ENCODE measurements around the gene RPEL1. TPM values are rescaled to one million over a fixed set of nuclear protein-coding genes. Genes with fewer than 3 reads are reported as not detected.

RPEL1 gene
- total RNA-seq, 1 donor from 2014 or later: not detected

DNA sequence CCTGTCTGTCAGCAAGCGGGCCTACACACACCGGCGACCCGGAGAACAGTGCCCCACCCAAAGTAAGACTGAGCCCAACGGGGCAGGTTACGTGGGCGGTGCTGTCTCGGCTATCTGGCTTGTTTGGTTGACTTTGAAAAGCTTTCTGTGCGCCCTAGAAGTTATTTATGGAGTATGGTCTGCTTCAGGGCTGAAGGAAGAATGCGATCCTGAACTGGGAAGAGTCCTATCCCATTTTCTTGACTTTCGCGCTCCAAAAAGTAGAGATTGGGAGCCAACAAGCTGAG is 32.8 kb downstream of the RPEL1 start:
- intact Hi-C loops (cut with micrococcal nuclease): no loop called here

DNA sequence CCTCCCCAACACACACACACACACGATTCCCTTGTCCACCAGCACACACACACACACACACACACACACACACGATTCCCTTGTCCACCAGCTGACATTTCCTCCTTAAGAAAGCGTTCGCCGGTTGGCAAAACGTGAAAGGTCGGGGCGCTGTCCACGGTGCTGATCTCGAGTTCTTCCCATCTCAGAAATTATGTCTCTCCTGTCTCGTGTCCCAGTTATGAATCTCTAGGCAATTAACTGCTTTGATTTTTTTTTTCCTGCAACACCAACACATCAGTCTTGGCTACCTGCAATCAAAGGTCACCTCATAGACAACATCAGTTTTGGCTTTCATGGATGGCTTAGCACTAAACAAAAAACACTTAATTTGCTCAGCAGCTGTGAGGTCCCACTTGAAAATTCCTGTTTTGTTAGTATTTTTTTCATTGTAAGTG is 33.2 kb downstream of the RPEL1 start:
- intact Hi-C loops (cut with micrococcal nuclease): loop anchor here (1.0 kb wide), 1 partner anchor 14 kb away; no protein-coding TSS in a partner anchor

GRCh38 chr10:103280031-103280430 is 34.3 kb downstream of the RPEL1 start:
- intact Hi-C loops (cut with micrococcal nuclease): no loop called here

DNA sequence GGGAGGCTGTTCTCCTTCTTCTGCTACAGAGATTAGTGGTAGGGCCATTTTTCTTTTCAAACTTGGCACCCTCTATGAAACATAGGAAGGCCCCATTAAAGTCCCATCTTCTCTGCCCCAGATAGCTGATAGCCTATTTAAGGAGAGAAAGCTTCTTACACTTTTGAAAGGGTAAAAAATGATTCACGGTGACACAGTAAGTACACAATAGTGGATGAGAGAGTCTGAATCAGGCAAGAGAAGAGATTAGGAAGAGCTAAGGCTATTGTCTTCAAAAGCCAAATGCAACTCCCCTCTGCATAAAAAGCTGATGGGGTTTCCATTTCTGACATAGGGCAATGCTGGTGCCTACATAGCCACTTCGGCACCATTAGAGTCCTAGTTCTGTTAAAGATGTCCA is 34.8 kb downstream of the RPEL1 start:
- intact Hi-C loops (cut with micrococcal nuclease): no loop called here

GRCh38 chr10:103281753-103282152 is 36.1 kb downstream of the RPEL1 start:
- intact Hi-C loops (cut with micrococcal nuclease): no loop called here

GRCh38 chr10:103282961-103283360 is 37.3 kb downstream of the RPEL1 start:
- intact Hi-C loops (cut with micrococcal nuclease): no loop called here

DNA sequence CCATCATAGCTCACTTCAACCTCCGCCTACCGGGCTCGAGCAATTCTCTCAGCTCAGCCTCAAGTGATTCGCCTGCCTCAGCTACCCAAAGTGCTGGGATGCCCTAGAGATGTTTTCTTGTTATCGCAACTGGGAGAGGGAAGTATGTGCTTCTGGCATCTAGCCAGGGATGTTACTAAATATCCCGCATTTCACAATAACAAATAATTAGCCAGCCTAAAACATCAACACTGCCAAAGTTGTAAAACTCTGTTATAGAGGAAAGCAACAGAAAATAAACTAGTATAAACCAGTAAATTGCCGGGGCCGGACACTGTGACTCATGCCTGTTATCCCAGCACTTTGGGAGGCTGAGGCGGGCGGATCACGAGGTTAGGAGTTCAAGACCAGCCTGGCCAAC is 38.5 kb downstream of the RPEL1 start:
- intact Hi-C loops (cut with micrococcal nuclease): no loop called here

DNA sequence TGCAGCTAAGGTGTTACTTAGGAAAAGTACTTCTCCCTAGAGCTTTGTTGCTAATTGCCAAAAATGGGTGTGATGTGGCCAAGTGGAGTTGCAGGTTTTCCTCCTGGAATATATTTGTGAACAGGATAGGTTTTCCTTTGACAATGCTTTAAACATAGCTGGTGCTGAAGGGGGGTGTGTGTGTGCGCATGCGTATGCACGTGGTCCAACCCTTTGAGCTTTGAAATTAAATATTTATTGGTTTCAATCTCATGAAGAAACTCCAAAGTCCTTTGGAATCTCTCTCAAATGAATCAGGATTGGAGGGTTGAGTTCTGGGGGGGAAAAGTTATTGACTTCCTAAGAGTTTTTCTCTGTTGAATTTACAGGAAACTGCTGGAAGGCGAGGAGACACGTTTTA is 42.3 kb downstream of the RPEL1 start:
- intact Hi-C loops (cut with micrococcal nuclease): no loop called here

DNA sequence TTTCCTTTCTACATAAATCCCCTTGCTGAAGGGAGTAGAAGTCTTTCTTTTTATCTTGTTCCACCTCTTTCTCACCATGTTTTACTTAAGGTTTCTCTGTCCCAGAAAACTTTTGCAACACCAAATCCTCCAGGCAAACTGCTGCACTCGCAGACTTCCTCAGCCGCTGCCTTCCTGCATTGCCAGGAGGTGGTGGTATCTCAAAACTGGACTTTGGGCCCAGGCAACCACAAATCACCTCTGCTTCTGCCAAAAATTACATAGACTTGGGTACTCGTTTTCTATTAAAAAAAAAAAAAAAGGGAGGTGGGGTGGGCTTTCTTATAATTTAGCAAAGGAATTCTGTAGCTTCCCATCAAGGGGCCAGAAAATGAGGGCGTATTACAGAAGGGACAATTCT is 45.9 kb downstream of the RPEL1 start:
- intact Hi-C loops (cut with micrococcal nuclease): no loop called here

GRCh38 chr10:103295374-103296015 is 49.8 kb downstream of the RPEL1 start:
- intact Hi-C loops (cut with micrococcal nuclease): no loop called here

Other genes starting within 250 kb of the RPEL1 start
- gene NT5C2, start 52.6 kb upstream of the RPEL1 start, total RNA-seq: 77.2 and 78.3 TPM in 2 replicates
- 0.54 and 0.64 TPM in 2 replicates for gene INA, start 31.3 kb downstream of the RPEL1 start, total RNA-seq
- gene PCGF6, start 105.3 kb downstream of the RPEL1 start, total RNA-seq: 12.7 and 13.3 TPM in 2 replicates
- gene TAF5, start 122.1 kb downstream of the RPEL1 start, total RNA-seq: 8.5 and 9.9 TPM in 2 replicates
- 331 and 334 TPM in 2 replicates for gene ATP5MK, start 150.6 kb downstream of the RPEL1 start, total RNA-seq
- 61.4 and 61.8 TPM in 2 replicates for gene PDCD11, start 150.7 kb downstream of the RPEL1 start, total RNA-seq
- gene CALHM2, start 206.5 kb downstream of the RPEL1 start, total RNA-seq: 67.2 and 67.3 TPM in 2 replicates
- gene CALHM1, start 213.0 kb downstream of the RPEL1 start, total RNA-seq: 0.17 and 0.25 TPM in 2 replicates
- gene CALHM3, start 233.4 kb downstream of the RPEL1 start, total RNA-seq: 0.20 TPM in 1 of 2 replicates, not detected in the other
- 2.2 and 2.3 TPM in 2 replicates for gene NEURL1, start 247.8 kb downstream of the RPEL1 start, total RNA-seq